Measurements from ENCODE around the gene HBQ1.

The HBQ1 gene

GRCh38 chr16:180101-180675 lies at the start of gene HBQ1:
HBQ1 (plus strand) TSS chr16:180459; CDS start chr16:180487, 28 bp downstream.
- peak within 1 kb of the TSS; percentile 49 for H3K4me3 ChIP-seq (ENCODE audit: low read depth, low read length)
- peak; percentile 59 for TF ChIP-seq CTCF (IDR thresholded peaks at IDR 0.05; ENCODE audit: control insufficient read depth, extremely low read depth, insufficient read depth)
- no peak for DNase-seq (ENCODE audit: low read depth)

GRCh38 chr16:130533-131173 lies 49.6 kb upstream of the HBQ1 start:
- TF ChIP-seq CTCF (IDR thresholded peaks at IDR 0.05; ENCODE audit: control insufficient read depth, extremely low read depth, insufficient read depth): no peak
- DNase-seq (ENCODE audit: low read depth): no peak
- H3K4me3 ChIP-seq (ENCODE audit: low read depth, low read length): no peak overlapping the region

- TF ChIP-seq CTCF (IDR thresholded peaks at IDR 0.05; ENCODE audit: control insufficient read depth, extremely low read depth, insufficient read depth): no peak
- H3K4me3 ChIP-seq (ENCODE audit: low read depth, low read length): no peak overlapping the region
- no peak for DNase-seq (ENCODE audit: low read depth)
Observed at GRCh38 chr16:132120-132519, 48.1 kb upstream of the HBQ1 start.

GRCh38 chr16:133716-134115 lies 46.5 kb upstream of the HBQ1 start:
- TF ChIP-seq CTCF (IDR thresholded peaks at IDR 0.05; ENCODE audit: control insufficient read depth, extremely low read depth, insufficient read depth): no peak
- DNase-seq (ENCODE audit: low read depth): no peak
- H3K4me3 ChIP-seq (ENCODE audit: low read depth, low read length): no peak overlapping the region

- no peak for TF ChIP-seq CTCF (IDR thresholded peaks at IDR 0.05; ENCODE audit: control insufficient read depth, extremely low read depth, insufficient read depth)
- H3K4me3 ChIP-seq (ENCODE audit: low read depth, low read length): peak overlapping the region; percentile 81
- DNase-seq (ENCODE audit: low read depth): no peak
Observed at GRCh38 chr16:138049-138417, 42.2 kb upstream of the HBQ1 start.

GRCh38 chr16:140175-140857 lies 39.9 kb upstream of the HBQ1 start:
- TF ChIP-seq CTCF (IDR thresholded peaks at IDR 0.05; ENCODE audit: control insufficient read depth, extremely low read depth, insufficient read depth): no peak
- H3K4me3 ChIP-seq (ENCODE audit: low read depth, low read length): no peak overlapping the region

More at GRCh38 chr16:140175-140857, 39.9 kb upstream of the HBQ1 start:
- DNase-seq (ENCODE audit: low read depth): no peak

Measured in LNCaP clone FGC (cell line).